ENCODE data around the gene ZNF821.

- TF ChIP-seq CTCF (IDR thresholded peaks at IDR 0.05), result no peak
- TF ChIP-seq EP300 (IDR thresholded peaks at IDR 0.05), result no peak
- no peak for TF ChIP-seq POLR2A (IDR thresholded peaks at IDR 0.05)
- TF ChIP-seq POLR2AphosphoS5 (IDR thresholded peaks at IDR 0.05), result no peak
These were observed 45.1 kb upstream of the ZNF821 start for GRCh38 chr16:71929048-71929447.
